Lower leg skin (tissue), 4 donors: Measurements from ENCODE around the gene MOXD1. TPM values are rescaled to one million over a fixed set of nuclear protein-coding genes. Genes with fewer than 3 reads are reported as not detected.

Source experiments
- DNase-seq, 2 donors: peaks; one replicate each; pipeline ENCODE4 v3.0.0-alpha.2; 2019; ENCODE audit warnings: low spot score in 2 of 2
- H3K4me3 ChIP-seq: fragments of 200-600 bp; sonication (generic); 2 replicates; pipeline ENCODE4 v1.5.1; 2017; ENCODE audit warnings: mild to moderate bottlenecking, low read depth; ENCODE audit not compliant: poor library complexity, severe bottlenecking
- CTCF ChIP-seq, 3 donors: fragments of 450-650 bp; IDR thresholded peaks; one replicate each; pipeline ENCODE4 v1.5.1; 2016; ENCODE audit warnings: antibody characterized with exemption in 3 of 3, mild to moderate bottlenecking in 3 of 3, moderate library complexity in 2 of 3
- POLR2A ChIP-seq, 2 donors: fragments of 450-650 bp; IDR thresholded peaks; one replicate each; pipeline ENCODE4 v1.6.1; 2016 to 2017; ENCODE audit warnings: antibody characterized with exemption in 2 of 2, mild to moderate bottlenecking in 1 of 2, moderate library complexity in 1 of 2
- WGBS, 2 donors: methylation state at CpG; one replicate each; pipeline ENCODE4 v1.1.5; 2018; 5-methylcytosine and 5-hydroxymethylcytosine counted together
- intact Hi-C: fragments of 100-400 bp; cut with DNase I; formaldehyde crosslinking; loops from one replicate; pipeline ENCODE4 v1.15.0; 2023; ENCODE audit warnings: low total_unique reads
- total RNA-seq, 4 donors: library from RNA; depleted of rRNA; stranded (reverse); fragments of >200 nt; gene quantifications; one replicate each; pipeline ENCODE4 v1.1.0, GENCODE V29; 2016

The MOXD1 gene
- total RNA-seq, 4 donors from 2014 or later: 12.8 to 17.8 (median 13.9) TPM

DNA sequence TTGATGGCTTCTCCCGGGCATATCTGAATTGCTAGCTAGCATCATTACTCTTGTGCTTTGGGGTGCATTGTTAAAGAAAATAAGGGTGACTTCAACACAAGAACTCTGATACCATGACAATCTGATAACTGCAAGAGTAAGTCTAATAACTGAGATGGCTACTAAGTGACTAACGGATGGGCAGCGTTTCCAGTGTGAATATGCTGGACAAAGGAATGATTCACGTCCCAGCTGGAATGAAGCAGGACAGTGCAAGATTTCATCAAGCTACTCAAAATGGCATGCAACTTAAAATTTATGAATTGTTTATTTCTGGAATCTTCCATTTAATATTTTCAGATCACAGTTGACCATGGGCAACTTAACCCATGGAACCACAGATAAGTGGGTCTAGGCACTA, 31.7 kb downstream of the MOXD1 start:
- TF ChIP-seq CTCF (IDR thresholded peaks at IDR 0.05) (no peak), POLR2A (IDR thresholded peaks at IDR 0.05) (no peak)
- DNase-seq: no peak
- 71 to 85% methylated on average over 4 of the region's 4 CpGs for WGBS, 2 donors
- no peak overlapping the region for H3K4me3 ChIP-seq
- intact Hi-C loops: no loop called here

DNA sequence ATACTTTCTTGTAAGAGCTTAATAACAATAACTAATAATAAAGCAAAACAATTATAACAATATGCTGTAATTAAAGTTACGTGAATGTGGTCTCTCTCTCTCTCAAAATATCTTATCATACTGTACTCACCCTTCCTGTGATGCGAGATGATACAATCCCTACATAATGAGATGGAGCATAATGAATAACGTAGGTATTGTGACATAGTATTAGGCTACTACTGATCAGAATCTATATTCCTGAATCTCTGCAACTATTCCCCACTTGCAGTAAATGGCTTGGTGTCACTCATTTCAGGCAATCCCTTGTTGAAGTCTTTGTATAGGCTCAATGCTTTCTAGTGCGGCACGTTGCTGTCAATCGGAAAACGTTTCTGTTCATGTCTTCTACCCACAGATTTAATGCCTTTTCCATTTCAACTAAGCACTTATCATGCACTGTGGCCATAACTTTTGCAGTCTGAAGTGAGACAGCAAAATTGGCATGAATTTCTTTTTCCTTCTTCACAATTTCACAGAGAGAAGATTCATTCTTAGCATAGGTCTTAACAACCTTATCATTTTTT, 32.3 kb downstream of the MOXD1 start:
- WGBS, 2 donors: 82 to 87% methylated on average over 7 of the region's 7 CpGs
- H3K4me3 ChIP-seq: no peak overlapping the region
- intact Hi-C loops: no loop called here
- no peak for DNase-seq
- TF ChIP-seq POLR2A (IDR thresholded peaks at IDR 0.05) (no peak), CTCF (IDR thresholded peaks at IDR 0.05) (no peak)

DNA sequence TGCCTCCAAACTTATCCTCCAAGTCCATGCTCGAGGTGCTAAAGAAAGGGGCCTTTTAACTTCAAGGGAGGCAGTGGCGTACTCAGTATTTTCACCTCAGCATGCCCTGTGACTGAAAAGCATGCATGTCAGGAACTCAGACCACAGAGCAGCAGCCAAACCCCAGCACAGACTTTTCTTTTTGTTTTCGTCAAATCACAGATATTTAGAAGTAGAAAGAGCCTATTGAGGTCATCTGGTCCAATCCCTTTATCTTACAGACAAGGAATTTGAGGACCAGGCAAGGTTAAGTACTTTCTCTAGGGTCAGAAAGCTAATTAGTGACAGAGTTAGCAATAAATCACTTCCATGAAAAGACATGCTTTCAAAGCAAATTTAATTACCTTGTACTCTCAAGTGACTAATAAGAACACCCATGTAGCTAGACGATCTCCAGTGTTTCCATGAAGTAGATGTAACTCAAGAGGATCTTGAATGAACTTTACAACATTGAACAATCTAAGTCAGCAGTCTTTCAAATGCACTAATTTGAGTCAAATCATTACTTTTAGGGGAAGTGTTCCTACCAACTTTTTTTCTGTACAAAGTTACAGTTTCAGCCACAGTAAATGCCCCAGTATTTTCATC, 35.9 kb downstream of the MOXD1 start:
- no peak for DNase-seq

GRCh38 chr6:132364306-132365074, 36.8 kb downstream of the MOXD1 start:
- intact Hi-C loops: no loop called here
- no peak for DNase-seq
- TF ChIP-seq POLR2A (IDR thresholded peaks at IDR 0.05): no peak
- H3K4me3 ChIP-seq: no peak overlapping the region
- 78 to 87% methylated on average over 5 of the region's 5 CpGs for WGBS, 2 donors

More for the DNA sequence above, 35.9 kb downstream of the MOXD1 start:
- TF ChIP-seq CTCF (IDR thresholded peaks at IDR 0.05) (no peak), POLR2A (IDR thresholded peaks at IDR 0.05) (no peak)
- no peak overlapping the region for H3K4me3 ChIP-seq
- intact Hi-C loops: no loop called here
- WGBS, 2 donors: 51 to 64% methylated on average over 4 of the region's 4 CpGs

GRCh38 chr6:132362442-132363185, 38.7 kb downstream of the MOXD1 start:
- TF ChIP-seq CTCF (IDR thresholded peaks at IDR 0.05) (no peak), POLR2A (IDR thresholded peaks at IDR 0.05) (no peak)
- 51 to 55% methylated on average over 6 of the region's 6 CpGs for WGBS, 2 donors
- no peak for DNase-seq
- intact Hi-C loops: no loop called here
- no peak overlapping the region for H3K4me3 ChIP-seq

- no peak for DNase-seq
- WGBS, 2 donors: 87 to 89% methylated on average over 1 of the region's 1 CpG
- no peak for TF ChIP-seq POLR2A (IDR thresholded peaks at IDR 0.05)
- TF ChIP-seq CTCF (IDR thresholded peaks at IDR 0.05): no peak
- intact Hi-C loops: no loop called here
- no peak overlapping the region for H3K4me3 ChIP-seq
Observed at GRCh38 chr6:132361101-132361500, 40.2 kb downstream of the MOXD1 start.
